ENCODE measurements around the gene FSTL3. TPM values are rescaled to one million over a fixed set of nuclear protein-coding genes. Genes with fewer than 3 reads are reported as not detected.

Gene FSTL3
- total RNA-seq, 1 experiment from 2014 or later = 32.5 TPM

- intact Hi-C loops (cut with micrococcal nuclease; ENCODE audit: unreplicated experiment) (no loop called here), in situ Hi-C loops (cut with HindIII; ENCODE audit: low pct_unique_long_range_greater_than_20kb, low sequenced_read_pairs) (no loop called here)
- CTCF ChIA-PET = no interaction called here
- BruUV-seq (replicated peaks) = no TSS peak
- no peaks in the 10 kb centered on the region; the same call in 1 of the 2 replicates for H3K36me3 ChIP-seq (ENCODE audit: control insufficient read depth, insufficient read depth, low read length)
- H3K9me3 ChIP-seq (ENCODE audit: control insufficient read depth, insufficient read depth, low read depth, low read length) = no peaks in the 10 kb centered on the region
- 0 out of 2 replicates have a peak, but pooled peaks have one; percentile 42 for TF ChIP-seq SIN3A (IDR thresholded peaks at IDR 0.05; ENCODE audit: borderline replicate concordance, insufficient read depth, low read depth, low read length)
- no peak for TF ChIP-seq POLR2AphosphoS5 (IDR thresholded peaks at IDR 0.05; ENCODE audit: low read depth, low read length)
- no peak for TF ChIP-seq CTCF (IDR thresholded peaks at IDR 0.05)
- TF ChIP-seq TCF7L2 (IDR thresholded peaks at IDR 0.05; ENCODE audit: low read depth, low read length) = no peak
- DNase-seq (ENCODE audit: low read depth, low spot score) = no peak
- POLR2A ChIA-PET = no interaction called here
- H3K27ac ChIP-seq (ENCODE audit: low read length) = peak overlapping the region; percentile 71
- no peaks in the 10 kb centered on the region for H3K27me3 ChIP-seq (ENCODE audit: control insufficient read depth, insufficient read depth, low read length)
- ATAC-seq = no peak
- H3K4me3 ChIP-seq (ENCODE audit: low read depth in 2 of 2, low read length in 2 of 2) = peak overlapping the region; percentile 58 to 78
- no peaks in the 10 kb centered on the region; the same call in 1 of the 2 replicates for H3K4me1 ChIP-seq (ENCODE audit: control insufficient read depth, insufficient read depth, low read length)
These were observed 13.8 kb upstream of the FSTL3 start for GRCh38 chr19:662207-662961.

GRCh38 chr19:662962-663681 is 13.1 kb upstream of the FSTL3 start, which contains the start of gene RNF126:
Gene RNF126, minus strand, starts transcription at chr19:663214. Its CDS starts 93 bp downstream, at chr19:663121.
- POLR2A ChIA-PET = interaction anchor here (0.6 kb wide), 1 partner anchor 53 kb away, joined by 3 read pairs; no protein-coding TSS in a partner anchor
- in situ Hi-C loops (cut with HindIII; ENCODE audit: low pct_unique_long_range_greater_than_20kb, low sequenced_read_pairs) = no loop called here

GRCh38 chr19:663682-664117 is 12.5 kb upstream of the FSTL3 start:
- ChIA-PET POLR2A (interaction anchor here (0.6 kb wide), 1 partner anchor 52 kb away, joined by 3 read pairs; no protein-coding TSS in a partner anchor), CTCF (interaction anchor here (1.5 kb wide), 1 partner anchor 78 kb away, joined by 3 read pairs; no protein-coding TSS in a partner anchor)
- H3K9me3 ChIP-seq (ENCODE audit: control insufficient read depth, insufficient read depth, low read depth, low read length) = no peaks in the 10 kb centered on the region
- intact Hi-C loops (cut with micrococcal nuclease; ENCODE audit: unreplicated experiment) (no loop called here), in situ Hi-C loops (cut with HindIII; ENCODE audit: low pct_unique_long_range_greater_than_20kb, low sequenced_read_pairs) (no loop called here)
- peak overlapping the region; percentile 80 for H3K27ac ChIP-seq (ENCODE audit: low read length)
- TF ChIP-seq SIN3A (IDR thresholded peaks at IDR 0.05; ENCODE audit: borderline replicate concordance, insufficient read depth, low read depth, low read length) = no peak
- no peak for TF ChIP-seq POLR2AphosphoS5 (IDR thresholded peaks at IDR 0.05; ENCODE audit: low read depth, low read length)
- TF ChIP-seq TCF7L2 (IDR thresholded peaks at IDR 0.05; ENCODE audit: low read depth, low read length) = no peak
- TF ChIP-seq REST (IDR thresholded peaks at IDR 0.05; ENCODE audit: insufficient read depth in 1 of 2, low read depth in 2 of 2, low read length in 1 of 2) = no peak
- TF ChIP-seq CTCF (IDR thresholded peaks at IDR 0.05) = no peak
- no peak for DNase-seq (ENCODE audit: low read depth, low spot score)
- peak overlapping the region; percentile 52 to 65 for H3K4me3 ChIP-seq (ENCODE audit: low read depth in 2 of 2, low read length in 2 of 2)
- ATAC-seq = peak; percentile 8
- BruUV-seq (replicated peaks) = no TSS peak
- no peaks in the 10 kb centered on the region; the same call in 1 of the 2 replicates for H3K36me3 ChIP-seq (ENCODE audit: control insufficient read depth, insufficient read depth, low read length)
- H3K4me1 ChIP-seq (ENCODE audit: control insufficient read depth, insufficient read depth, low read length) = no peaks in the 10 kb centered on the region; the same call in 1 of the 2 replicates
- no peaks in the 10 kb centered on the region for H3K27me3 ChIP-seq (ENCODE audit: control insufficient read depth, insufficient read depth, low read length)

More at GRCh38 chr19:662962-663681, 13.1 kb upstream of the FSTL3 start, which contains the start of gene RNF126:
- Histone ChIP-seq H3K27me3 (ENCODE audit: control insufficient read depth, insufficient read depth, low read length) (no peaks in the 10 kb centered on the region), H3K4me1 (ENCODE audit: control insufficient read depth, insufficient read depth, low read length) (no peaks in the 10 kb centered on the region; the same call in 1 of the 2 replicates), H3K36me3 (ENCODE audit: control insufficient read depth, insufficient read depth, low read length) (no peaks in the 10 kb centered on the region; the same call in 1 of the 2 replicates), H3K9me3 (ENCODE audit: control insufficient read depth, insufficient read depth, low read depth, low read length) (no peaks in the 10 kb centered on the region), H3K27ac (ENCODE audit: low read length) (peak within 1 kb of the TSS; percentile 80), H3K4me3 (ENCODE audit: low read depth in 2 of 2, low read length in 2 of 2) (peak within 1 kb of the TSS; percentile 58 to 78)
- no TSS peak for BruUV-seq (replicated peaks)
- ATAC-seq = peak; percentile 84
- DNase-seq (ENCODE audit: low read depth, low spot score) = no peak
- intact Hi-C loops (cut with micrococcal nuclease; ENCODE audit: unreplicated experiment) = no loop called here
- TF ChIP-seq POLR2AphosphoS5 (IDR thresholded peaks at IDR 0.05; ENCODE audit: low read depth, low read length) (peak; percentile 22; the same call in 1 of the 2 replicates), TCF7L2 (IDR thresholded peaks at IDR 0.05; ENCODE audit: low read depth, low read length) (no peak)
- CTCF ChIA-PET = interaction anchor here (1.5 kb wide), 1 partner anchor 79 kb away, joined by 3 read pairs; no protein-coding TSS in a partner anchor

Data from Panc1 (cell line).